ENCODE results near the gene CHRD.

CHRD gene

DNA sequence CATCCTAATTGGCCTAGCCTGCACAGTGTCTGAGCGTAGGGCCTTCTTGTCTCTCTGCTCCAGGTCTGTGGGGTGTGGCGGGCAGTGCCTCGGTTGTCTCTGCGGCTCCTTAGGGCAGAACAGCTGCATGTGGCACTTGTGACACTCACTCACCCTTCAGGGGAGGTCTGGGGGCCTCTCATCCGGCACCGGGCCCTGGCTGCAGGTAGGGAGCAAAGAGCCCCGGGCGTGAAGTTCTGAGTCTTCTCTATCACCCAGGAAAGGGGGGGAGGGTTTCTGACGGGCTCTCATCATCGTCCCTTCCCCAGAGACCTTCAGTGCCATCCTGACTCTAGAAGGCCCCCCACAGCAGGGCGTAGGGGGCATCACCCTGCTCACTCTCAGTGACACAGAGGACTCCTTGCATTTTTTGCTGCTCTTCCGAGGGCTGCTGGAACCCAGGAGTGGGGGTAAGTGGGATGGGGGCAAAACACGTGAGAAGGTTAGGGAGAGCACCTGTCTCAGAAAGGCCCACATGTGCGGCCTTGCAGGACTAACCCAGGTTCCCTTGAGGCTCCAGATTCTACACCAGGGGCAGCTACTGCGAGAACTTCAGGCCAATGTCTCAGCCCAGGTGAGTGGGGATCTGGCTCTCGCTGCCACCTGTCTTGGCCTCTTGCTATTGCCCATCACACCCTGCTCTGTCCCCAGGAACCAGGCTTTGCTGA lies 2.6 kb downstream of the CHRD start:
- peaks cover 44% of the 10 kb centered on the region for H3K27me3 ChIP-seq
- TF ChIP-seq CTCF (IDR thresholded peaks at IDR 0.05; ENCODE audit: low read depth, low read length) = no peak

DNA sequence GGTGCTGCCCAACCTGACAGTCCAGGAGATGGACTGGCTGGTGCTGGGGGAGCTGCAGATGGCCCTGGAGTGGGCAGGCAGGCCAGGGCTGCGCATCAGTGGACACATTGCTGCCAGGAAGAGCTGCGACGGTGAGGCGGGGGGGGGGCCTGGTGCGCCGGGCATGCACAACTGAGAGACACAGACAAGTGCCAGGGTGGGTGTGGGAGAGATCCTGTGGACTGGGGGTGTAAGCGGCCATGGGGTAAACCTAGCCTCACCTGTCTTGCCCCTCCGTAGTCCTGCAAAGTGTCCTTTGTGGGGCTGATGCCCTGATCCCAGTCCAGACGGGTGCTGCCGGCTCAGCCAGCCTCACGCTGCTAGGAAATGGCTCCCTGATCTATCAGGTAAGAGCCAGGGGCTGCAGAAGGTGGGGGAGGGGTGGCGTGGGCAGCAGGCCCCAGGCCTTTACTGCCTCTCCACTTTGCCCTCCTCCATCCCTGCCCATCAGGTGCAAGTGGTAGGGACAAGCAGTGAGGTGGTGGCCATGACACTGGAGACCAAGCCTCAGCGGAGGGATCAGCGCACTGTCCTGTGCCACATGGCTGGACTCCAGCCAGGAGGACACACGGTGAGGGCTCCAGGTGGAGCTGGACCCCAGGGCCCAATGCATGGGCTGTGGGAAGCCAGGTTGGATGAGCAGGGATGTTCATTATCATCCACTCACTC lies 3.3 kb downstream of the CHRD start:
- Histone ChIP-seq H3K9me3 (no peaks in the 10 kb centered on the region), H3K4me1 (peaks cover 10% of the 10 kb centered on the region), H3K27me3 (peaks cover 41% of the 10 kb centered on the region), H3K36me3 (no peaks in the 10 kb centered on the region), H3K4me3 (ENCODE audit: low read depth, low read length) (no peak overlapping the region)
- TF ChIP-seq CTCF (IDR thresholded peaks at IDR 0.05; ENCODE audit: low read depth, low read length) = no peak
- DNase-seq = no peak

More for the DNA sequence above, 2.6 kb downstream of the CHRD start:
- H3K36me3 ChIP-seq = no peaks in the 10 kb centered on the region
- no peak overlapping the region for H3K4me3 ChIP-seq (ENCODE audit: low read depth, low read length)
- DNase-seq = no peak
- H3K4me1 ChIP-seq = peaks cover 10% of the 10 kb centered on the region
- no peaks in the 10 kb centered on the region for H3K9me3 ChIP-seq

- no peak overlapping the region for H3K4me3 ChIP-seq (ENCODE audit: low read depth, low read length)
- no peaks in the 10 kb centered on the region for H3K9me3 ChIP-seq
- no peak for DNase-seq
- peaks cover 29% of the 10 kb centered on the region for H3K27me3 ChIP-seq
- H3K36me3 ChIP-seq = no peaks in the 10 kb centered on the region
- H3K4me1 ChIP-seq = peaks cover 1% of the 10 kb centered on the region
- TF ChIP-seq CTCF (IDR thresholded peaks at IDR 0.05; ENCODE audit: low read depth, low read length) = no peak
These were observed 4.5 kb downstream of the CHRD start for GRCh38 chr3:184384342-184384741.

- Histone ChIP-seq H3K27me3 (peaks cover 27% of the 10 kb centered on the region), H3K36me3 (no peaks in the 10 kb centered on the region), H3K4me1 (no peaks in the 10 kb centered on the region; the same call in 1 of the 2 replicates), H3K4me3 (ENCODE audit: low read depth, low read length) (no peak overlapping the region), H3K9me3 (no peaks in the 10 kb centered on the region)
- DNase-seq = no peak
- no peak for TF ChIP-seq CTCF (IDR thresholded peaks at IDR 0.05; ENCODE audit: low read depth, low read length)
These were observed 5.1 kb downstream of the CHRD start for GRCh38 chr3:184384856-184385422.

GRCh38 chr3:184386047-184386806 lies 6.4 kb downstream of the CHRD start:
- H3K36me3 ChIP-seq = no peaks in the 10 kb centered on the region
- no peaks in the 10 kb centered on the region; the same call in 1 of the 2 replicates for H3K4me1 ChIP-seq
- no peak for DNase-seq
- H3K9me3 ChIP-seq = no peaks in the 10 kb centered on the region
- H3K27me3 ChIP-seq = peaks cover 15% of the 10 kb centered on the region
- no peak overlapping the region for H3K4me3 ChIP-seq (ENCODE audit: low read depth, low read length)
- TF ChIP-seq CTCF (IDR thresholded peaks at IDR 0.05; ENCODE audit: low read depth, low read length) = no peak
